Neural progenitor cell (in vitro differentiated cells): ENCODE measurements around the gene PTPRN2.

Experiments
- EZH2phosphoT487 ChIP-seq: fragments of 200-600 bp; sonication (generic); IDR thresholded peaks from 2 replicates; pipeline ENCODE4 v1.6.1; 2017; ENCODE audit warnings: antibody characterized with exemption
- TF ChIP-seq, protein P1 (sequence below): fragments of 200-600 bp; sonication (generic); IDR thresholded peaks from 2 replicates; pipeline ENCODE4 v1.5.1; 2017; ENCODE audit warnings: antibody characterized with exemption, mild to moderate bottlenecking

DNA sequence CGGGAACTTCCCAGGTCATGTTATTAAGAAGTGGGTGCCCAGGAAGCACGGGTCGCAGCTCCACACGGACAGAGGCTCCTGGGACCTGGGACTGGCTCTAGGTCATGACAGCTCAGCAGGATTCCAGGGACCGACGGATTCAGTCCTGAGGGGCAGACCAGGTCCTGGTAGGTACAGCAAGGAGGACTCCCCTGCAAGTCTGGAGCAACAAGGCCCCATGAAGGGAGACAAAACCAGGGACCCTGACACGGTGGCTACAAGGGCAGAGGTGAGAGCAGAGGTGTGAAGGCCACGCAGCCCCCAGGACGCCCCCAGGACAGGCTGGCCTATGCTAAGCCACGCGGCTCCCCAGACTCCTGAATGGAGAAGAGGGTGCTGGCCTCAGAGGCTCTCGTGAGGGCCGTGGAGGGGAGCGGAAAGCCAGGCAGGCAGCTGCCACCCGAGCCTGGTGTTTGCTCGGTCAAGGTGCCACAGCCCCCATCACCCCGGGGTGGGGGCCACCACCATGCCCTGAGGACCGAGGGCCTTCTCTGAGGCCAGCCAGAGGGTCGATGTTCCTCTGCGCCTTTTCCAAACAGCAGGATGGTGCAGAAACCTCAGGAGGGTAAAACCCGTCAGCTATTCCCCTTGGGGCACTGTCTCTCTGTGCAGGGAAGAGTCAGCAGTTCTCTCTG is 348.9 kb downstream of the PTPRN2 start:
- TF ChIP-seq, protein P1, sequence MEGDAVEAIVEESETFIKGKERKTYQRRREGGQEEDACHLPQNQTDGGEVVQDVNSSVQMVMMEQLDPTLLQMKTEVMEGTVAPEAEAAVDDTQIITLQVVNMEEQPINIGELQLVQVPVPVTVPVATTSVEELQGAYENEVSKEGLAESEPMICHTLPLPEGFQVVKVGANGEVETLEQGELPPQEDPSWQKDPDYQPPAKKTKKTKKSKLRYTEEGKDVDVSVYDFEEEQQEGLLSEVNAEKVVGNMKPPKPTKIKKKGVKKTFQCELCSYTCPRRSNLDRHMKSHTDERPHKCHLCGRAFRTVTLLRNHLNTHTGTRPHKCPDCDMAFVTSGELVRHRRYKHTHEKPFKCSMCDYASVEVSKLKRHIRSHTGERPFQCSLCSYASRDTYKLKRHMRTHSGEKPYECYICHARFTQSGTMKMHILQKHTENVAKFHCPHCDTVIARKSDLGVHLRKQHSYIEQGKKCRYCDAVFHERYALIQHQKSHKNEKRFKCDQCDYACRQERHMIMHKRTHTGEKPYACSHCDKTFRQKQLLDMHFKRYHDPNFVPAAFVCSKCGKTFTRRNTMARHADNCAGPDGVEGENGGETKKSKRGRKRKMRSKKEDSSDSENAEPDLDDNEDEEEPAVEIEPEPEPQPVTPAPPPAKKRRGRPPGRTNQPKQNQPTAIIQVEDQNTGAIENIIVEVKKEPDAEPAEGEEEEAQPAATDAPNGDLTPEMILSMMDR = no peak
- no peak for TF ChIP-seq EZH2phosphoT487
